Hypothalamus (tissue), 51 donors: ENCODE results near the gene CENPU.

ENCODE experiments used
- DNase-seq, 51 donors: peaks; one replicate each; lab custom pipeline; 2025; lab: John Stamatoyannopoulos, UW

Gene CENPU

DNA sequence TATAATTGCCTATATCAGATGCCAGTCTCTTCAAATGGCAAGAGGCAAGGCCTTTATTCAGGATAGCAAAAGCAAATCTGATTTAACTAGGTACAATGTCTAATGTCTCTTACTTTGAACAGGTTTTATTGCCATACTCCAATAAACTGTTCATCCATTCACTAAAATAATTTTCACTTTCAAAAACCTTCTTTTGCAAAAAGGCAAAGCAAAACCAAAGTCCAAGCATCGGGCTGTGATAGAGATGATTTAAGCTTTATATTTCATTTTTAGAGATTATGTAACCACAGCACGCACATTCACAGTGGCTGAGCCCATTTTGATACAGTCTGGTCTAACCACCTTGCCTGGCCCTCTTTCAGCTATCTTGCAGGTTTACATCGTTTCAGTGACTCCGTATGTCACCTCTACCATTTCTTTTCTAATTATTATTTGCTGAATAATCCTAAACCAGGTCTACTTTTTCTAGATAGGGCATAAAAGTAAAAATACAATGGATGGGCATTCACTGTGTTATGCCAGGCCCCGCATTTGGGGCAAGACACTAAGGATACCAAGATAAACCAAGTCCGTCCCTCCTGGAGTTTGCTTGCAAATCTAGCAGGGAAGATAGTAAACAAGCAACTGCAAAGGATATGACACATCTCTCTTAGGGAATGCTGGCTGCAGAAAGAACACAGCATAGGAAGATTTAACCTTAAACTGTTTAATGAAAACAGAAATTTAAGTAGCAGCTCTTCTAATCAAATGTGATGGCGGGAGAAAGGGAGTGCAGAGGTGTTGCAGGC is 86.4 kb downstream of the CENPU start:
- DNase-seq = peak in 1 of 51 donors; percentile 47

GRCh38 chr4:184645904-184646610 is 87.8 kb downstream of the CENPU start:
- peak in 17 of 51 donors; percentile 2 to 26 (median 9) for DNase-seq

DNA sequence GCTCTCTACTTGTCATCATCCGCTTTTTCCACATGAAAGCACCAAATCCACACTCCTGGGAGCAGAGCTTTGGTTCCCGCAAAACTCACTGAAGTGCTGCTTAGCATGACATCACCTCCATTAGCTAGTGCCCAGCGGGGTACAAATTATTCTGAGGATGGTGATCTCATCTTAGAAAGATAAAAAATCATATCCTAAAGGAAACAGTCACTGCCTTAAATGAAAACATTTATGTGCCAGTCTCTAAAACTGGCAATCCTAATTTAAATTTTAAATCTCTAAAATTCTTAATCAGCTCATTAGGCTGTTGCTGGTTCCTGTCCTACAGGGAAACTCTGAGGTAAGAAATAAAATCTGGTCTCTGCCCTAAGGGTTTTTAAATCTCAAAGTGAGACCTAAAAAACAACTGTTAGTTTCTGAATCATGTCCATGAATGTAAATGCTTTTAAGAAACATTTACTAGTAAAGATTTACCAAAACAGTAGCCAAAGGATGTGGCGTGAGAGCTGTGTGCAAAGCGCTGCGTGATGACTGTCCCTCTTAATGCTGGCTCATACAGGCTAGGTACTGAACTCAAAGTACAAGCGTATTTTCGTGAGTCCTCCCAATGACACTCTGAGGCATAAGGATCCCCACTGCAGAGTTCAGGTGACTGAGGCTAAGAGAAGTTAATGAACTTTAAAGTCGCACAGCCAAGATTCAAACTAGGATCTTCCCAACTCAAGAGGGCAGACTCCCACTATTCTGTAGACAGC is 89.2 kb downstream of the CENPU start:
- DNase-seq = no peak
